ENCODE results near the gene FCHSD2.

GRCh38 chr11:72890881-72891280, 251.2 kb downstream of the FCHSD2 start:
- TF ChIP-seq EZH2 (IDR thresholded peaks at IDR 0.05; ENCODE audit: borderline replicate concordance, insufficient read depth, low read depth, low read length, poor library complexity, severe bottlenecking): no peak
- TF ChIP-seq CTCF (IDR thresholded peaks at IDR 0.05): no peak

Data from B cell (primary cell).